GM12864 (cell line): Measurements from ENCODE around the gene MYL3.

Source experiments
- DNase-seq: peaks from one replicate; pipeline ENCODE4 v3.0.0-alpha.2; 2011; ENCODE audit warnings: low read depth
- H3K4me3 ChIP-seq: 2 replicates; pipeline ENCODE4 v1.5.1; 2011; ENCODE audit warnings: mild to moderate bottlenecking, low read depth, low read length, control low read depth
- CTCF ChIP-seq: IDR thresholded peaks from 2 replicates; pipeline ENCODE4 v1.5.1; 2011; ENCODE audit warnings: low read depth, mild to moderate bottlenecking, moderate library complexity, low read length, control low read depth, inconsistent platforms; ENCODE audit errors: missing control alignments

Gene MYL3

GRCh38 chr3:46849045-46849631 lies 14.1 kb downstream of the MYL3 start:
- H3K4me3 ChIP-seq = no peak overlapping the region
- no peak for TF ChIP-seq CTCF
- no peak for DNase-seq

- DNase-seq = no peak
- TF ChIP-seq CTCF = peak; percentile 68
- H3K4me3 ChIP-seq = no peak overlapping the region
Measured at GRCh38 chr3:46848271-46849044, 14.8 kb downstream of the MYL3 start.

- no peak for TF ChIP-seq CTCF
- no peak for DNase-seq
- H3K4me3 ChIP-seq = no peak overlapping the region
Measured at GRCh38 chr3:46847744-46848143, 15.5 kb downstream of the MYL3 start.

- DNase-seq = no peak
- no peak for TF ChIP-seq CTCF
- no peak overlapping the region; the same call in 1 of the 2 replicates for H3K4me3 ChIP-seq
Measured at GRCh38 chr3:46846624-46847542, 16.4 kb downstream of the MYL3 start.

- TF ChIP-seq CTCF = peak; percentile 49
- peak overlapping the region; percentile 53 for H3K4me3 ChIP-seq
- no peak for DNase-seq
Measured at GRCh38 chr3:46845860-46846623, 17.2 kb downstream of the MYL3 start.

GRCh38 chr3:46845397-46845859 lies 17.8 kb downstream of the MYL3 start:
- H3K4me3 ChIP-seq = peak overlapping the region; percentile 53
- TF ChIP-seq CTCF = no peak
- no peak for DNase-seq
